Measurements from ENCODE around the gene CPA3.

CPA3 gene

GRCh38 chr3:148863297-148863696, 1.8 kb upstream of the CPA3 start:
- no peak for DNase-seq

- no peak for DNase-seq
These were observed 1.3 kb upstream of the CPA3 start for GRCh38 chr3:148863814-148864213.

GRCh38 chr3:148866261-148866660, 1.2 kb downstream of the CPA3 start:
- DNase-seq: no peak

GRCh38 chr3:148873270-148873927, 8.3 kb downstream of the CPA3 start:
- no peak for DNase-seq

GRCh38 chr3:148873977-148874376, 8.9 kb downstream of the CPA3 start:
- DNase-seq: no peak

GRCh38 chr3:148878095-148878494, 13.0 kb downstream of the CPA3 start:
- DNase-seq: no peak

- DNase-seq: no peak
These were observed 14.2 kb downstream of the CPA3 start for GRCh38 chr3:148879256-148879655.

- DNase-seq: no peak
These were observed 15.6 kb downstream of the CPA3 start for GRCh38 chr3:148880681-148881080.

GRCh38 chr3:148881286-148881685, 16.2 kb downstream of the CPA3 start:
- no peak for DNase-seq

GRCh38 chr3:148882288-148882687, 17.2 kb downstream of the CPA3 start:
- no peak for DNase-seq

- DNase-seq: no peak
These were observed 18.1 kb downstream of the CPA3 start for GRCh38 chr3:148883163-148883562.

- no peak for DNase-seq
These were observed 19.2 kb downstream of the CPA3 start for GRCh38 chr3:148884261-148884660.

GRCh38 chr3:148889828-148890227, 24.7 kb downstream of the CPA3 start:
- no peak for DNase-seq

- DNase-seq: no peak
These were observed 31.0 kb downstream of the CPA3 start for GRCh38 chr3:148896062-148896461.

GRCh38 chr3:148901987-148902791, 37.1 kb downstream of the CPA3 start:
- DNase-seq: no peak

GRCh38 chr3:148903022-148903442, 37.9 kb downstream of the CPA3 start:
- DNase-seq: no peak

- DNase-seq: no peak
These were observed 38.8 kb downstream of the CPA3 start for GRCh38 chr3:148903941-148904340.

- no peak for DNase-seq
These were observed 41.6 kb downstream of the CPA3 start for GRCh38 chr3:148906667-148907066.

GRCh38 chr3:148911173-148911572, 46.1 kb downstream of the CPA3 start:
- DNase-seq: no peak

- DNase-seq: no peak
These were observed 46.5 kb downstream of the CPA3 start for GRCh38 chr3:148911592-148911991.

- DNase-seq: no peak
These were observed 50.0 kb downstream of the CPA3 start for GRCh38 chr3:148914936-148915690.

- no peak for DNase-seq
These were observed 51.0 kb downstream of the CPA3 start for GRCh38 chr3:148916132-148916531.

GRCh38 chr3:148922467-148922866, 57.4 kb downstream of the CPA3 start:
- no peak for DNase-seq

- DNase-seq: no peak
These were observed 58.5 kb downstream of the CPA3 start for GRCh38 chr3:148923592-148923991.

Data from stimulated activated CD4-positive, alpha-beta T cell treated with anti-CD3 and anti-CD28 coated beads, Interleukin-2, amount 100 ng/mL, for 24 hours (primary cell).